Activated B cell treated with CpG ODN at 0.5 μM for 24 hours (primary cell): Measurements from ENCODE around the gene PGLYRP2. TPM values are rescaled to one million over a fixed set of nuclear protein-coding genes. Genes with fewer than 3 reads are reported as not detected.

Experiments
- ATAC-seq: fragments of 200-7000 bp; cut with Tn5 transposase; one replicate; pipeline ENCODE4 v1.10.0; 2021; ENCODE audit warnings: low read depth, mild to moderate bottlenecking, moderate library complexity
- CTCF ChIA-PET: fragments of 350-600 bp; sonication (Branson Sonifier 250); formaldehyde crosslinking; loops from one replicate; lab custom pipeline; 2021; ENCODE audit warnings: antibody characterized with exemption; lab: Charles Lee
- POLR2A ChIA-PET: fragments of 350-600 bp; sonication (Branson Sonifier 250); formaldehyde crosslinking; loops from one replicate; lab custom pipeline; 2021; ENCODE audit warnings: antibody characterized with exemption; lab: Charles Lee
- DNase-seq: peaks from one replicate; pipeline ENCODE4 v3.0.0; 2022
- H3K27ac Mint-ChIP-seq: one replicate; pipeline ENCODE4 v1.8.0; 2020; ENCODE audit warnings: mixed read lengths
- H3K27me3 Mint-ChIP-seq: one replicate; pipeline ENCODE4 v1.8.0; 2021; ENCODE audit warnings: mixed read lengths
- H3K36me3 Mint-ChIP-seq: one replicate; pipeline ENCODE4 v1.8.0; 2021; ENCODE audit warnings: low read depth, mixed read lengths
- H3K4me1 Mint-ChIP-seq: one replicate; pipeline ENCODE4 v1.8.0; 2021; ENCODE audit warnings: mixed read lengths
- H3K4me3 Mint-ChIP-seq: one replicate; pipeline ENCODE4 v1.8.0; 2020; ENCODE audit warnings: mild to moderate bottlenecking, mixed read lengths
- H3K9me3 Mint-ChIP-seq: one replicate; pipeline ENCODE4 v1.8.0; 2020; ENCODE audit warnings: mixed read lengths
- intact Hi-C: fragments of 100-400 bp; cut with micrococcal nuclease; formaldehyde crosslinking; loops from one replicate; pipeline ENCODE4 v1.15.1; 2024
- total RNA-seq: library from RNA; stranded (reverse); gene quantifications from 2 replicates; pipeline ENCODE4 v1.2.3, GENCODE V29; 2022
- TF ChIP-seq, protein P1 (sequence below): fragments of 200-600 bp; IDR thresholded peaks from one replicate; pipeline ENCODE4 v1.8.0; 2022; ENCODE audit warnings: antibody characterized with exemption, mild to moderate bottlenecking

The PGLYRP2 gene
- total RNA-seq, 1 donor from 2014 or later, result not detected

DNA sequence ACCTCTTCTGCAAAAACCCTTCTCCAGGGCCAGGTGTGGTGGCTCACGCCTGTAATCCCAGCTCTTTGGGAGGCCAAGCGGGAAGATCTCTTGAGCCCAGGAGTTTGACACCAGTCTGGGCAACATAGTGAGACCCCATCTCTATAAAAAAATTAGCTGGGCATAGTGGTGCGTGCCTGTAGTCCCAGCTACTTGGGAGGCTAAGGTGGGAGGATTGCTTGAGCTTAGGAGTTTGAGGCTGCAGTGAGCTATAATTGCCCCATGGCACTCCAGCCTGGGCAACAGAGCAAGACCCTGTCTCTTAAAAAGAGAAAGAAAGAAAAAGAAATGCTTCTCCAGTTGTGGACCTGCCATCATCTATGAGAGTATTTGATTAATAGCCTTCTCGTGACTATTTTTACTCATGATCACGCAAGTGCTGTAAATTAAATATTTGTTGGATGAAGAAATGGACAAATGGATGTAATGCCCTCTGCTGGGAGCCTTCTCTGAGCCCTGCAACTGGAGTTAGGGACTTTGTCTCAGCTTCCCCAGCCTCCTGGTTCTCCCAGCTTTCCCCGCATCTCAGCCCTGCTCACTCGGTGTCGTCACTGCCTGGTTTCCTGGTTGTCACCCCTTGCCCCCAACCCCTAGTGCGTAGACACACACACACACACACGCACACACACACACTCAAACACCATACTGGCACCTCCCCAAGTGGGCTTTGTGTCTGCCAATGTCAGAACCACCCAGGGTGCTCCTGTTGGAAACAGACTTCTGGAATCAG is 41.8 kb downstream of the PGLYRP2 start:
- Mint-ChIP-seq H3K4me3 (no peak overlapping the region), H3K27me3 (no peaks in the 10 kb centered on the region), H3K4me1 (peaks cover 10% of the 10 kb centered on the region), H3K36me3 (peaks cover 2% of the 10 kb centered on the region), H3K27ac (no peak overlapping the region), H3K9me3 (no peaks in the 10 kb centered on the region)
- CTCF ChIA-PET, result interaction anchor here (2.6 kb wide), 1 partner anchor 18 kb away, joined by 9 read pairs; the partner anchor contains the start of gene AKAP8L
- POLR2A ChIA-PET, result no interaction called here
- DNase-seq, result no peak
- intact Hi-C loops, result no loop called here
- TF ChIP-seq, protein P1, sequence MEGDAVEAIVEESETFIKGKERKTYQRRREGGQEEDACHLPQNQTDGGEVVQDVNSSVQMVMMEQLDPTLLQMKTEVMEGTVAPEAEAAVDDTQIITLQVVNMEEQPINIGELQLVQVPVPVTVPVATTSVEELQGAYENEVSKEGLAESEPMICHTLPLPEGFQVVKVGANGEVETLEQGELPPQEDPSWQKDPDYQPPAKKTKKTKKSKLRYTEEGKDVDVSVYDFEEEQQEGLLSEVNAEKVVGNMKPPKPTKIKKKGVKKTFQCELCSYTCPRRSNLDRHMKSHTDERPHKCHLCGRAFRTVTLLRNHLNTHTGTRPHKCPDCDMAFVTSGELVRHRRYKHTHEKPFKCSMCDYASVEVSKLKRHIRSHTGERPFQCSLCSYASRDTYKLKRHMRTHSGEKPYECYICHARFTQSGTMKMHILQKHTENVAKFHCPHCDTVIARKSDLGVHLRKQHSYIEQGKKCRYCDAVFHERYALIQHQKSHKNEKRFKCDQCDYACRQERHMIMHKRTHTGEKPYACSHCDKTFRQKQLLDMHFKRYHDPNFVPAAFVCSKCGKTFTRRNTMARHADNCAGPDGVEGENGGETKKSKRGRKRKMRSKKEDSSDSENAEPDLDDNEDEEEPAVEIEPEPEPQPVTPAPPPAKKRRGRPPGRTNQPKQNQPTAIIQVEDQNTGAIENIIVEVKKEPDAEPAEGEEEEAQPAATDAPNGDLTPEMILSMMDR, result no peak
- ATAC-seq, result no peak

DNA sequence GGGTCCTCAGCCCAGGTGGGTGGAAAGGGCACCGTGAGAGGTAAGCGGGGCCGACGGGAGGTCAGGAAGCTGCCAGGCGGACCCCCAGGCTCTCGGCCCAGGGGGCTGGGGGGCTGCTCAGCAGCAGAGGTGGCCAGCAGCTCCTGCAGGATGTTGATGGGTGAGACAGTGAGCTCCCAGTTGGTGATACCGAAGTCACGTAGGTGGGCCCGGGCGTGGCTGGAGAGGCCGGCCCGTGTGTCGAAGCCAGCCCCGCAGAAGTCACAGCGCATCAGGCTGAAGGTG is 42.5 kb downstream of the PGLYRP2 start:
- Mint-ChIP-seq H3K4me3 (no peak overlapping the region), H3K27ac (no peak overlapping the region), H3K36me3 (peaks cover 5% of the 10 kb centered on the region), H3K27me3 (no peaks in the 10 kb centered on the region), H3K9me3 (no peaks in the 10 kb centered on the region), H3K4me1 (peaks cover 13% of the 10 kb centered on the region)
- CTCF ChIA-PET, result interaction anchor here (2.6 kb wide), 1 partner anchor 18 kb away, joined by 9 read pairs; the partner anchor contains the start of gene AKAP8L
- DNase-seq (no peak), ATAC-seq (no peak)
- POLR2A ChIA-PET, result no interaction called here
- TF ChIP-seq, protein P1, result no peak
- intact Hi-C loops, result no loop called here

DNA sequence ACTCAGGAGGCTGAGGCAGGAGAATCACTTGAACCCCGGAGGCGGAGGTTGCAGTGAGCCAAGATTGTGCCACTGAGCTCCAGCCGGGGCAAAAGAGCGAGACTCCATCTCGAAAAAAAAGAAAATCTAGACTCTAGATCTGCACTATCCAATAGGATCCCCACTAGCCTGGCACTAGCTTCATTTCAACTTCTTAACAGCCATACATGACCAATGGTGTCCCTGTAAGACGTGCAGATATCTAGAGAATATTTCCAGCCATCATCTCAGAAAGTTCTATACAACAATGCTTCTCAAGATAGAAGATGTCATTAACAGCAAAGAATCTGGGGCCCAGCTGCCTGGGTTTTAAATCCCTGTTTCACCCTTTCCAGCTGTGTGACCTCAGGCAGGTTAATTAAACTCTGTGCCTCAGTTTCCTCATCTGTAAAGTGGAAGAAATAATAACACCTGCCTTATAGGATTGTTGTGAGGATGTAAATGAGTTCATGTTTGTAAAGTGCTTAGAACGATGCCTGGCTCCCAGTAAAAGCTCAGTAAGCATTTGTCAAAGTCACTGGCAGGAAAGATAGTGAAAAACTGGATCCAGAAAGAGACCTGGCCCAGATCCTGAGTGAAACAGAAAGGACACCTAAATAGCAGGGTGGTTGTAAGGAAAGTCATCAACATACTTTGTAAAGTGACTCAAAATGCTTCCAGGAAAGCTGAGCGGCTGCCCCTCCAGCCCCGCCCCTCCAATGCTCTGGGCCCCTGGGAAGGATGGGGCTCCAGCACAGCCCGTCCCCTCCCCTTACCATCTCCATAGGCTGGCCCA is 43.1 kb downstream of the PGLYRP2 start:
- DNase-seq (no peak), ATAC-seq (no peak)
- intact Hi-C loops, result no loop called here
- TF ChIP-seq, protein P1, result no peak
- ChIA-PET POLR2A (interaction anchor here (1.0 to 1.1 kb wide), 2 partner anchors 17 to 18 kb away, joined by 3 to 4 read pairs; partner anchors contain the start of gene AKAP8L), CTCF (interaction anchor here (2.6 kb wide), 1 partner anchor 17 kb away, joined by 9 read pairs; the partner anchor contains the start of gene AKAP8L)
- peaks cover 19% of the 10 kb centered on the region for H3K4me1 Mint-ChIP-seq
- H3K27ac Mint-ChIP-seq, result no peak overlapping the region
- no peaks in the 10 kb centered on the region for H3K9me3 Mint-ChIP-seq
- no peak overlapping the region for H3K4me3 Mint-ChIP-seq
- peaks cover 8% of the 10 kb centered on the region for H3K36me3 Mint-ChIP-seq
- no peaks in the 10 kb centered on the region for H3K27me3 Mint-ChIP-seq

DNA sequence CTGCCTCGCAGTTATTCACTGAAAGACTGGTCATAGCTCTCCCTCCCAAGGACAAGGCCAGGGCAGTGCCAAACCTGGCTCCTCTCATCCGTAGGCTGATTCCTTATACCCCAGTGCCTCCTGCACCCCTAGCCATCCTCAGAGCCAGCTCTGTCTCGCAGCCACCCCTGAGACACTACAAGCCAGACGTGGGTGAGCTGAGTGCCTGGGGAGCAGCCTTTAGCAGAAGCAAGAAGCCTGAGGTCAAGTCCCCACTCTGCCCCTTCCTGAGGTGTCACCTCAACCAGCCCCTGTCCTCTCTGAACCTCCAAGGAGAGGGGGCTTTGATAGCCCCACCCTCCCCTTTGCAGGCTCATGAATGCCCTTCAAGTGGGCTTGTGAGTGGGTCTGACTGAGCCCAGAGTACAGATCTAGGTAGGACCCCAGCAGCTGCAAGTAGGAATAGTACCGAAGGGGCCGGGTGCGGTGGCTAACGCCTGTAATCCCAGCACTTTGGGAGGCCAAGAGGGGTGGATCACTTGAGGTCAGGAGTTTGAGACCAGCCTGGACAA is 45.7 kb downstream of the PGLYRP2 start:
- Mint-ChIP-seq H3K9me3 (no peaks in the 10 kb centered on the region), H3K4me3 (peak overlapping the region; percentile 97), H3K27ac (peak overlapping the region; percentile 93), H3K4me1 (peaks cover 31% of the 10 kb centered on the region), H3K27me3 (no peaks in the 10 kb centered on the region), H3K36me3 (peaks cover 14% of the 10 kb centered on the region)
- DNase-seq, result no peak
- ATAC-seq, result no peak
- ChIA-PET CTCF (interaction anchor here (0.9 to 2.2 kb wide), 3 partner anchors 12 to 122 kb away, joined by 4 to 14 read pairs (median 6); partner anchors contain the start of gene AKAP8L), POLR2A (interaction anchor here (0.5 to 5.7 kb wide), 8 partner anchors 15 to 762 kb away, joined by 4 to 53 read pairs (median 10); partner anchors contain the start of genes AKAP8, AKAP8L and RASAL3)
- intact Hi-C loops, result loop anchor here (1.0 to 5.0 kb wide), 3 partner anchors 16 to 101 kb away; partner anchors contain the start of genes BRD4, RASAL3 and WIZ
- TF ChIP-seq, protein P1, result no peak
